HepG2 (cell line): ENCODE data around the gene CPNE1. TPM values are rescaled to one million over a fixed set of nuclear protein-coding genes. Genes with fewer than 3 reads are reported as not detected.
A peak's percentile ranks its signal among the peaks of the same experiment; 100 is the strongest.

Source experiments
- MAFK ChIP-seq, 2 experiments: IDR thresholded peaks in 1 of 2; conservative IDR thresholded peaks in 1 of 2; 2 replicates each; pipeline ENCODE4 v1.6.1; 2011; ENCODE audit warnings: improper control_type of control experiment in 2 of 2, low read length in 2 of 2
- PATZ1 ChIP-seq: sonication (generic); formaldehyde crosslinking; IDR thresholded peaks from 2 replicates; pipeline ENCODE4 v1.4.0; 2020; ENCODE audit warnings: missing genetic modification reagents
- PHF20 ChIP-seq: sonication (generic); formaldehyde crosslinking; IDR thresholded peaks from 2 replicates; pipeline ENCODE4 v1.5.0; 2020; ENCODE audit warnings: mild to moderate bottlenecking, missing genetic modification reagents
- REST ChIP-seq, 2 experiments: IDR thresholded peaks; 2 replicates each; pipeline ENCODE4 v1.6.1; 2011 to 2012; ENCODE audit warnings: low read length in 2 of 2, borderline replicate concordance in 1 of 2, low read depth in 1 of 2, mild to moderate bottlenecking in 1 of 2, moderate library complexity in 1 of 2
- RFXANK ChIP-seq: IDR thresholded peaks from 2 replicates; pipeline ENCODE4 v1.6.1; 2016
- TFAP4 ChIP-seq: sonication (generic); IDR thresholded peaks from 2 replicates; pipeline ENCODE4 v1.6.1; 2016; ENCODE audit warnings: low read depth, borderline replicate concordance
- TIGD3 ChIP-seq: sonication (generic); formaldehyde crosslinking; IDR thresholded peaks from 2 replicates; pipeline ENCODE4 v1.5.1; 2020; ENCODE audit warnings: mild to moderate bottlenecking, missing genetic modification reagents, borderline replicate concordance
- YY1 ChIP-seq: IDR thresholded peaks from 2 replicates; pipeline ENCODE4 v1.6.1; 2011; ENCODE audit warnings: low read length, low read depth, moderate library complexity, mild to moderate bottlenecking; ENCODE audit not compliant: insufficient read depth, insufficient replicate concordance
- ZHX1 ChIP-seq: sonication (generic); formaldehyde crosslinking; IDR thresholded peaks from 2 replicates; pipeline ENCODE4 v1.8.1; 2022; ENCODE audit warnings: low read depth, mild to moderate bottlenecking, missing genetic modification reagents
- ZNF20 ChIP-seq: sonication (generic); formaldehyde crosslinking; IDR thresholded peaks from 2 replicates; pipeline ENCODE4 v1.4.0; 2020; ENCODE audit warnings: mild to moderate bottlenecking, moderate library complexity, missing genetic modification reagents
- ZNF232 ChIP-seq: sonication (generic); formaldehyde crosslinking; IDR thresholded peaks from 2 replicates; pipeline ENCODE4 v1.4.0; 2020; ENCODE audit warnings: missing genetic modification reagents, borderline replicate concordance
- ZNF746 ChIP-seq: sonication (generic); formaldehyde crosslinking; IDR thresholded peaks from 2 replicates; pipeline ENCODE4 v1.8.0; 2022; ENCODE audit warnings: mild to moderate bottlenecking, missing genetic modification reagents
- ZNF800 ChIP-seq: sonication (generic); formaldehyde crosslinking; IDR thresholded peaks from 2 replicates; pipeline ENCODE4 v1.4.0; 2020; ENCODE audit warnings: missing genetic modification reagents
- polyA plus RNA-seq, 8 experiments: library from polyadenylated mRNA; depleted of rRNA in 3 of 8; stranded (reverse) in 7 of 8; unstranded in 1 of 8; fragments of >200 nt; fragmentation: Illumina TruSeq in 4 of 8; extraction: Trizol in 4 of 8; gene quantifications; 2 replicates each; pipeline versions ENCODE4 v1.2.1 to v1.2.3, GENCODE V29; 2011 to 2016; ENCODE audit warnings: low read depth in 4 of 8, missing spikeins in 1 of 8, mixed read lengths in 1 of 8; ENCODE audit not compliant: insufficient read depth in 1 of 8
- total RNA-seq, 5 experiments: library from RNA; depleted of rRNA; stranded (reverse); fragments of >200 nt; fragmentation: Illumina TruSeq; extraction: Trizol; gene quantifications; 2 replicates each; pipeline ENCODE4 v1.2.3, GENCODE V29; 2016; ENCODE audit warnings: low read depth in 1 of 5

The CPNE1 gene
- total and polyA plus RNA-seq, 2 of the 13 experiments (the other 11 are each of a cell fraction or from before 2014, with no cell fraction given), result 408 to 431 TPM

- no peak; the same call in none of the 2 replicates for TF ChIP-seq ZNF20 (CRISPR knock-in tag)
- no peak for TF ChIP-seq MAFK (conservative IDR thresholded peaks at IDR 0.05 in 1 of 2, IDR thresholded peaks at IDR 0.05 in 1 of 2; ENCODE audit: low read length in 2 of 2)
- peak; percentile 93; the same call in 1 of the 2 replicates for TF ChIP-seq TIGD3 (CRISPR knock-in tag)
- TF ChIP-seq PATZ1 (CRISPR knock-in tag), result peak; percentile 47; the same call in 1 of the 2 replicates
- no peak; the same call in 1 of the 2 replicates for TF ChIP-seq PHF20 (CRISPR knock-in tag)
- TF ChIP-seq ZNF232 (CRISPR knock-in tag), result peak; percentile 99
- TF ChIP-seq REST (IDR thresholded peaks at IDR 0.05; ENCODE audit: borderline replicate concordance in 1 of 2, low read depth in 1 of 2, low read length in 2 of 2), result peak in 1 of 2 experiments; percentile 55; a peak in 1 of 4 replicates
- TF ChIP-seq TFAP4, result peak; percentile 60
- TF ChIP-seq YY1, result peak; percentile 1
- TF ChIP-seq ZNF746 (CRISPR knock-in tag), result peak; percentile 94
- peak; percentile 78 for TF ChIP-seq RFXANK (CRISPR knock-in tag)
- TF ChIP-seq ZNF800 (CRISPR knock-in tag), result peak; percentile 98; the same call in 1 of the 2 replicates
- peak; percentile 99 for TF ChIP-seq ZHX1
Measured at GRCh38 chr20:35615667-35616464, 48.8 kb downstream of the CPNE1 start, which contains the start of gene SPAG4 (continued).
